IMR-90 (cell line): ENCODE data around the gene ACOT12.

Experiments used
- BHLHE40 ChIP-seq: fragments of 150-350 bp; IDR thresholded peaks from 2 replicates; pipeline ENCODE4 v1.6.1; 2016; ENCODE audit warnings: mild to moderate bottlenecking, low read depth, low read length
- CEBPB ChIP-seq: IDR thresholded peaks from 2 replicates; pipeline ENCODE4 v1.6.1; 2012; ENCODE audit warnings: low read depth, low read length, improper control_type of control experiment
- CTCF ChIP-seq: conservative IDR thresholded peaks from 2 replicates; pipeline ENCODE4 v1.5.1; 2012; ENCODE audit warnings: mild to moderate bottlenecking, low read depth, low read length, improper control_type of control experiment
- MXI1 ChIP-seq: IDR thresholded peaks from 2 replicates; pipeline ENCODE4 v1.6.1; 2012; ENCODE audit warnings: low read depth, mild to moderate bottlenecking, low read length, moderate library complexity, borderline replicate concordance
- POLR2A ChIP-seq: IDR thresholded peaks from 2 replicates; pipeline ENCODE4 v1.6.1; 2012; ENCODE audit warnings: mild to moderate bottlenecking, low read depth, low read length
- RCOR1 ChIP-seq: IDR thresholded peaks from 2 replicates; pipeline ENCODE4 v1.6.1; 2012; ENCODE audit warnings: mild to moderate bottlenecking, low read length, improper control_type of control experiment; ENCODE audit not compliant: insufficient replicate concordance

DNA sequence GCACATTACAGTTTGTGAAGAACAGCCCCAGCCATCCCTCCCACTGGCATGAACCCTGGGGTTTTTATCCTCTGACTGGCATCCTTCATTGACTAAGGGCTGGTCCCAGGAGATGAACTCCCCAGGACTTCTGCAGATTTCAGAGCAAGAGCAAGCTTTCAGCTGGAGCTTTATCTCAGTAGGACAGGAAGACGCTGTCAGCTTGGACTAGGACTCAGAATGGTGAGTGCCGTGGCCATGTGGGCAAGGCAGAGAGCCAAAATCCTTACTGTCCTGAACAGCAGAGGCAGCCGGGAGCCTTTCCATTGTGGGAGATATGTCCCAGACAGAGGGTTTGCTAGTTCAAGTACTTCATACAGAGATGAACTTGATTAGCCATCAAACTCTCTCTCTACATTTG lies 3.2 kb upstream of the ACOT12 start:
- no peak for TF ChIP-seq RCOR1
- TF ChIP-seq CTCF: no peak
- no peak for TF ChIP-seq POLR2A
- TF ChIP-seq BHLHE40: no peak
- no peak for TF ChIP-seq CEBPB
- TF ChIP-seq MXI1: no peak
